Loucy (cell line): ENCODE results near the gene OR9A2.

ENCODE experiments used
- EZH2phosphoT487 ChIP-seq: fragments of 200-600 bp; IDR thresholded peaks from 2 replicates; pipeline ENCODE4 v1.6.1; 2018; ENCODE audit warnings: antibody characterized with exemption, mild to moderate bottlenecking, moderate library complexity, borderline replicate concordance
- TF ChIP-seq, protein P1 (sequence below): fragments of 200-600 bp; sonication (generic); conservative IDR thresholded peaks from 2 replicates; pipeline ENCODE4 v1.5.1; 2014; ENCODE audit warnings: mild to moderate bottlenecking, antibody characterized with exemption, low read length

DNA sequence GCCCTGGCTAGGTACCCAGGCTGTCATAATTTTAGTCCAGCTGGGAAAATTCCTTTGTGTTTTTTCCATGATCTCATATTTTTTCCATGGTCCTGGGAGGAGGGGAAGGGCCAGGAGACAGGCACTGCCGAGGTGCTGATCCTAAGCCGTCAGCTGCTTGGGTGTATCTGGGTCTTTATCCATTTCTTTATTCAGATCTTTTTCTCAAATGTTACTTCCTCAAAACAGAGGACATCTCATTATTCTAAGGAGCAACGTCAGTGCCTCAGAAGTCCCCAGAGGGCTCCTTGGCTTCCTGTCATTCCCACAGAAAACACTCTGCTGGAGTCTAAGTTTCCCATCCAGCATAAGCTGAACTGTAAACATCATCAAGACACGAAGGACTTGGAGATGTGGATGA, 22.4 kb upstream of the OR9A2 start:
- TF ChIP-seq, protein P1, sequence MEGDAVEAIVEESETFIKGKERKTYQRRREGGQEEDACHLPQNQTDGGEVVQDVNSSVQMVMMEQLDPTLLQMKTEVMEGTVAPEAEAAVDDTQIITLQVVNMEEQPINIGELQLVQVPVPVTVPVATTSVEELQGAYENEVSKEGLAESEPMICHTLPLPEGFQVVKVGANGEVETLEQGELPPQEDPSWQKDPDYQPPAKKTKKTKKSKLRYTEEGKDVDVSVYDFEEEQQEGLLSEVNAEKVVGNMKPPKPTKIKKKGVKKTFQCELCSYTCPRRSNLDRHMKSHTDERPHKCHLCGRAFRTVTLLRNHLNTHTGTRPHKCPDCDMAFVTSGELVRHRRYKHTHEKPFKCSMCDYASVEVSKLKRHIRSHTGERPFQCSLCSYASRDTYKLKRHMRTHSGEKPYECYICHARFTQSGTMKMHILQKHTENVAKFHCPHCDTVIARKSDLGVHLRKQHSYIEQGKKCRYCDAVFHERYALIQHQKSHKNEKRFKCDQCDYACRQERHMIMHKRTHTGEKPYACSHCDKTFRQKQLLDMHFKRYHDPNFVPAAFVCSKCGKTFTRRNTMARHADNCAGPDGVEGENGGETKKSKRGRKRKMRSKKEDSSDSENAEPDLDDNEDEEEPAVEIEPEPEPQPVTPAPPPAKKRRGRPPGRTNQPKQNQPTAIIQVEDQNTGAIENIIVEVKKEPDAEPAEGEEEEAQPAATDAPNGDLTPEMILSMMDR = no peak
- TF ChIP-seq EZH2phosphoT487 = no peak
